ENCODE measurements around the gene COQ10A.

The COQ10A gene

GRCh38 chr12:56304872-56305590 lies 38.3 kb downstream of the COQ10A start:
- no peak for DNase-seq (ENCODE audit: low read depth, low spot score)
- no peak overlapping the region for H3K27ac ChIP-seq

- H3K27ac ChIP-seq, result no peak overlapping the region
- DNase-seq (ENCODE audit: low read depth, low spot score), result no peak
Measured at GRCh38 chr12:56307221-56307965, 40.7 kb downstream of the COQ10A start.

- H3K27ac ChIP-seq, result no peak overlapping the region
- DNase-seq (ENCODE audit: low read depth, low spot score), result no peak
Measured at GRCh38 chr12:56308714-56309113, 42.0 kb downstream of the COQ10A start.

GRCh38 chr12:56311003-56311402 lies 44.3 kb downstream of the COQ10A start:
- H3K27ac ChIP-seq, result no peak overlapping the region
- DNase-seq (ENCODE audit: low read depth, low spot score), result no peak

GRCh38 chr12:56315249-56315621 lies 48.5 kb downstream of the COQ10A start:
- H3K27ac ChIP-seq, result peak overlapping the region; percentile 88
- DNase-seq (ENCODE audit: low read depth, low spot score), result no peak

- DNase-seq (ENCODE audit: low read depth, low spot score), result peak; percentile 92
- H3K27ac ChIP-seq, result peak within 1 kb of the TSS; percentile 88
Measured at GRCh38 chr12:56315622-56316473, 49.1 kb downstream of the COQ10A start, which contains the start of gene CNPY2. Gene CNPY2 (minus strand): TSS chr12:56315988. CDS start chr12:56315217, 771 bp downstream.

GRCh38 chr12:56317675-56318074 lies 50.9 kb downstream of the COQ10A start:
- no peak for DNase-seq (ENCODE audit: low read depth, low spot score)

More at GRCh38 chr12:56317675-56318074, 50.9 kb downstream of the COQ10A start:
- H3K27ac ChIP-seq, result no peak overlapping the region

Measured in epithelial cell of prostate (primary cell).